NOMO-1 treated with dmso at 0.1 percent for 144 hours (cell line): ENCODE results near the gene MRTFB.

Experiments
- DNase-seq: peaks from one replicate; lab custom pipeline; 2025; ENCODE audit not compliant: unreplicated experiment; lab: John Stamatoyannopoulos, UW

Gene MRTFB

GRCh38 chr16:14280541-14280940 is 209.4 kb downstream of the MRTFB start:
- no peak for DNase-seq

- DNase-seq: no peak
Measured at GRCh38 chr16:14283786-14284185, 212.7 kb downstream of the MRTFB start.

GRCh38 chr16:14284371-14284770 is 213.3 kb downstream of the MRTFB start:
- no peak for DNase-seq

GRCh38 chr16:14284930-14285512 is 213.9 kb downstream of the MRTFB start:
- DNase-seq: peak; percentile 30

GRCh38 chr16:14285513-14286367 is 214.6 kb downstream of the MRTFB start:
- DNase-seq: peak; percentile 65

GRCh38 chr16:14286368-14287230 is 215.5 kb downstream of the MRTFB start:
- no peak for DNase-seq

GRCh38 chr16:14289692-14290340 is 218.7 kb downstream of the MRTFB start:
- no peak for DNase-seq

- no peak for DNase-seq
Measured at GRCh38 chr16:14291286-14291685, 220.2 kb downstream of the MRTFB start.

- no peak for DNase-seq
Measured at GRCh38 chr16:14292051-14292825, 221.1 kb downstream of the MRTFB start.

- no peak for DNase-seq
Measured at GRCh38 chr16:14296663-14297062, 225.5 kb downstream of the MRTFB start.

- DNase-seq: no peak
Measured at GRCh38 chr16:14298374-14299122, 227.4 kb downstream of the MRTFB start.

GRCh38 chr16:14300705-14301168 is 229.6 kb downstream of the MRTFB start:
- DNase-seq: peak; percentile 34

- no peak for DNase-seq
Measured at GRCh38 chr16:14301169-14302030, 230.3 kb downstream of the MRTFB start.

- DNase-seq: no peak
Measured at GRCh38 chr16:14302031-14302398, 230.9 kb downstream of the MRTFB start.

GRCh38 chr16:14302399-14303181 is 231.5 kb downstream of the MRTFB start:
- DNase-seq: no peak

- DNase-seq: no peak
Measured at GRCh38 chr16:14303182-14303618, 232.1 kb downstream of the MRTFB start.

GRCh38 chr16:14303639-14304394 is 232.7 kb downstream of the MRTFB start:
- DNase-seq: no peak
